Panc1 (cell line): ENCODE data around the gene KMT2D.

Source experiments
- CTCF ChIP-seq: fragments of 450-650 bp; IDR thresholded peaks from 2 replicates; pipeline ENCODE4 v1.5.1; 2017; ENCODE audit warnings: mild to moderate bottlenecking
- POLR2AphosphoS5 ChIP-seq: IDR thresholded peaks from 2 replicates; pipeline ENCODE4 v1.6.1; 2012; ENCODE audit warnings: mild to moderate bottlenecking, low read depth, low read length, moderate library complexity
- REST ChIP-seq, 2 experiments: IDR thresholded peaks; 2 replicates each; pipeline ENCODE4 v1.6.1; 2011 to 2012; ENCODE audit warnings: low read depth in 2 of 2, control low read depth in 1 of 2, low read length in 1 of 2, mild to moderate bottlenecking in 1 of 2, moderate library complexity in 1 of 2; ENCODE audit not compliant: insufficient read depth in 1 of 2
- SIN3A ChIP-seq: IDR thresholded peaks from 2 replicates; pipeline ENCODE4 v1.6.1; 2012; ENCODE audit warnings: low read depth, mild to moderate bottlenecking, low read length, moderate library complexity, borderline replicate concordance; ENCODE audit not compliant: insufficient read depth
- TCF7L2 ChIP-seq: IDR thresholded peaks from 2 replicates; pipeline ENCODE4 v1.6.1; 2011; ENCODE audit warnings: mild to moderate bottlenecking, low read depth, low read length, inconsistent platforms

DNA sequence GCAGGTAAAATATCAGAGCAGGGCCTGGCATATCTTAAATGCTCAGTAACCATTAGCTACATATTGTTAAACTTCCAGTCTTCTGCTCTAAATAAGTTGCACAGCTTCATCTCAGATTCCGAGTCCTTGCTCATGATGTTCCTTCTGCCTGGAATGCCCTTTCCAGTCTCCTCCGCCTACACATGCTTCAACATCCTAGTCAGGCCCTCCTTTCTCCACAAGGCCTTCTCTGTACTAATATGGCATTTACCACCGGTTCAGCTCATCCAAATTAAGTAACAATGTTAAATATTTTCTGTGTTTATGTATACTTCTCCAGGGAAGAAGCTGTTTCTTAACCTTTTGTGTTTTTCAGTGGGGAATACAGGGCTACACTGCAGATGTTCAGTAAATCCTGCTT is 25.5 kb upstream of the KMT2D start:
- TF ChIP-seq CTCF (no peak), TCF7L2 (no peak), SIN3A (no peak), POLR2AphosphoS5 (no peak), REST (IDR thresholded peaks at IDR 0.05; ENCODE audit: insufficient read depth in 1 of 2, low read depth in 2 of 2, low read length in 1 of 2) (no peak)
